Measurements from ENCODE around the gene HOXA3.

HOXA3 gene

DNA sequence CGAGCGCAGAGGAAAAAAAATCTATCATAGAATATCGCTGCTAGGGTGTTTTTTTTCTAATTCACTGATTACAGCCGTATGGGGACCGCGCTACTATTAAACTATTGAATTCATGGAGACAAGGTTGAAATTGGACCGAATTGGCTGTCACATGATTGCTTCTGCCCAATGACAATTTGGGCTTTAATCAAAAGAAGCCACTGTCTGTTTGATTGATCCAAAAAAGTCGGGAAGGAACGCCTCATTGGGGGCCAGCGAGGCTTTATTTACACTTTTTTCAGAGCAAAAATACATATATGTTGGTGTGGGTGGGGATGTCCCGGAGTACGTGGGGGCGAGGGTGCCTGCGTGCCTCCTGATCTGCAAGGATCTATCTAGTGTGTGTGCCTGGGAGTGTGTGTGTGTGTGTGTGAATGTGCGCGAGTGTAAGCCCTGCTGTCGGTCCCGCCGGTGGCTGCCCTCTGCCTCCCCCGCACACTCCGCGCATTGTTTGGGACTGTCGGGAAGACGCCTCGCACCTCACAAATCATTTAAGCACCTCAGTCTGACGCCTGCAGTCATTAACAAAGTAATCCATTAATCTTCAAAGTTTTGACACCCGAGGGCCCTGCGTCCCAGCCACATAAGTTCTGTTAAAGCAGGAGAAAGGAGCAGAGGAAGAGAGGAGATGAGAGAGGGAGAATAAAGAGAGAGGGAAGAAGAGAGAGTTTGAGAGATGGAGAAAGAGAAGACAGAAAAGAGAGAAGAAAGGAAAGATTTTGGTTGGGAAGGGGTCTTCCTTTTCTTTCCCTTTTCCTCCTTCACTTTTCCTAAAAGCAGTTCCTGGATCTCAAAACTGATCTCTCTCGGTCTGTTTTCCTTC, 49.6 kb downstream of the HOXA3 start, which contains the start of gene HOXA2:
Gene HOXA2, minus strand, starts transcription at position 103 of the 862 bp plus-strand sequence. CDS start 183 bp downstream, outside the sequence.
- no peak for DNase-seq (ENCODE audit: low spot score)

GRCh38 chr7:27101957-27102580, 50.3 kb downstream of the HOXA3 start:
- DNase-seq (ENCODE audit: low spot score): no peak

DNA sequence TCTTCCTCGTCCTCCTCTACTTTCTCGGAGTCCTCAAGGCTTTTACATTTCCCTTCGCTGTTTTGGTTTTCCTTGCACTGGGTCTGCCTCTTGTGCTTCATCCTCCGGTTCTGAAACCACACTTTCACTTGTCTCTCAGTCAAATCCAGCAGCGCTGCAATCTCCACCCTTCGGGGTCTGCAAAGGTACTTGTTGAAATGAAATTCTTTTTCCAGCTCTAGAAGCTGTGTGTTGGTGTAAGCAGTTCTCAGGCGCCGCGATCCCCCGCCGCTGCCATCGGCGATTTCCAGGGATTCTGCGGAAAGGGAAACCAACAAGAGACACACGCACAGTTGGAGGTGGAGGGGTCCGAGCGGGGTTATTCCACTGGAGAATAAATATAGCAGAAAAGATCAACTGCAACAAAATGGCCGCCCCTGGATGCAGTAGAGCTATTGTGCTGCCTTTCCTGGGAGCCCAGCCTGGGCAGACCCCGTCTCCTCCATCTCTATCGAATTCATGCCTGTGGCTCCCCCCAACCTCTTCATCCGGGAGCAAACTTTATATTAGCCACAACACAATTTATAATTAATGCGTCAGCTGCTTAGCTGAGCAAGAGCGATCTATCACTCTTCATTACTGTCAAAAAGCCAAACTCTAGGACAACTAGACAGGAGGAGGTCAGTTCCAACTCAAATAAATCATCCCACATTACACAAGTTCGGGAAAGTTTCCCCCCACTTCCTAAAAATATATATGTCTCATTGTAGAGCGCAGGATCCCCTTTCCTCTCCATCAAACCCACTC, 51.0 kb downstream of the HOXA3 start:
- DNase-seq (ENCODE audit: low spot score): no peak

- DNase-seq (ENCODE audit: low spot score): no peak
These were observed 51.7 kb downstream of the HOXA3 start for GRCh38 chr7:27100694-27101170.

DNA sequence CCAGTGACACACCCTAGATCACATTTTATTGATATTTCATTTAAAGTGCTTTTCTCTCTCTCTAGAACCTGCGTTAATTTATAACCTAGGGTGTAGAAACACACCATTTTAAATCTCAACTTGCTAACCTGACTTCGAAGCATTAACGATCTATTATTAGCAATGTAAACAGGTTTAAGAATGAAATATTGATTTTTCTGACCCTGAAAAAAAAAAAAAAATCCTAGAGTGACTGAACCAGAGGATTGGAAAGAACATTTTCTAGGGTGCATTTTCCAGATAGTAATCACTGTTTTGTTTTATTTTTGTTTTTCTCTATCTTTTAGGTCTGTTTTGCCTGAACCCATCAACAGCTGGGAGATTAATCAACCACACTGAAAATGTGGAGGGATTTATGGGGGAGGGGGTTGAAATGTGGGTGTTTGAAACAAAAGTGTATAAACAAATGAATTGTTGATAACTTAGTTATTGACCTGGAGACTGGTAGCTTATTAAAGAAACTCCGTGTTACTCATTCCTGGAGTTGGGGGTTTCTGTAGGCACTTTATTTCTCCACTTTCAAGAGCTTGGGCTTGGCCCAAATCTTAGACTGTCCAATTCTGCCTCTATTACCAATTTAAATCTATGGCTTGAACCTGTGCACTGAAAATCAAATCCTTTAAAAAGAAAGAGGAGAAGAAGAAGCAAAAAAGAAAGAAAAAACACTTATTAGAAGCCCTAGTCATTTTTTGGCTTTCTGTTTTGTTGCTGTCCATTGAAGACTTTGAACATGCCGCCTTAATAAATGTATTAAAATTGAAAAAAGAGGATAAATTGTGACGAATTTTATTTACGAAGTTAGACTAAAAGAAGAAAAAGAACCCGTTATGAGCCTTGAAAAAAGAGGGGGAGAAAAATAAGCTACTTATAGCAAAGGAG, 52.7 kb downstream of the HOXA3 start:
- DNase-seq (ENCODE audit: low spot score): no peak

DNA sequence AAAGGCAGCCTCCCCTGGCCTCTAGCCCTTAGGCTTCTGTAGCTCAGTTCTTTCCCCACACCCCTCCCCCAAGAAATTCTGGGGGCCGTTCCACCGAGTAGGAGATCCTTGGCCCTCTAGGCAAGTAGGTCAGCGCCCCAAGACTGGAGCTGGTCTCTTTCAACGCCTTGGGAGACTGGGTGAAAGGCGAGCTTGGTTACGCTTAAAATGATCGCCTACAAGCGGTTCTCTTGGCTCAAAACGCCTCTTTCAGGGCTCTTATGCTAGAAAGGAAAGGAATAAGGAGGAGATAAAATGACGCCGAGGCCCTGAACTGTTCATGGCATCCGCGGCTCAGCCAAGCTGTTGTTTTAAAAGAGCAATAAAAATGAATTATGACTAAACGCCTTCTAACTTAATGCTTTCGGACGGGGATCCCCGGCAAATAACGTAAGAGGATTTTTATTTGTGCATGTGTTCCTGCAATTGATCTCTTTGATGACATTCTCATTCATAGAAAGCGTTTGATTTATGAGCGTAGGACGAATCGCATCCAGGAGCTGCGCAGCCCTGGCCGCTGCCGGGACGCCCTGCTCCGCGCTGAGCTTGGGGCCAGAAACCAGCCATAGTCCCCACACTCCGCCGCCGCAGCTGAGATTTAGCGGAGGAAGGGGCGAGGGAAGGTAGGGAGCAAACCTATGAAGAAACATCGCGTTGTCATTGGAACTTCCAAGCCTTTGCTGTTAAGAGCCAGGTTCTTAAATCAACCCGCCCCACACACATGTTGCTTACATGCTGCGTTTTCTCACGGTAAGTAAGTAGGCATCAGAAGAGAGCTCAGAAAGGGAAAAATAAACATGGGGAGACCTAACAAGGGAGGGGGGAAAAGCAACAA, 53.6 kb downstream of the HOXA3 start:
- no peak for DNase-seq (ENCODE audit: low spot score)

- no peak for DNase-seq (ENCODE audit: low spot score)
These were observed 54.5 kb downstream of the HOXA3 start for GRCh38 chr7:27097686-27098577.

DNA sequence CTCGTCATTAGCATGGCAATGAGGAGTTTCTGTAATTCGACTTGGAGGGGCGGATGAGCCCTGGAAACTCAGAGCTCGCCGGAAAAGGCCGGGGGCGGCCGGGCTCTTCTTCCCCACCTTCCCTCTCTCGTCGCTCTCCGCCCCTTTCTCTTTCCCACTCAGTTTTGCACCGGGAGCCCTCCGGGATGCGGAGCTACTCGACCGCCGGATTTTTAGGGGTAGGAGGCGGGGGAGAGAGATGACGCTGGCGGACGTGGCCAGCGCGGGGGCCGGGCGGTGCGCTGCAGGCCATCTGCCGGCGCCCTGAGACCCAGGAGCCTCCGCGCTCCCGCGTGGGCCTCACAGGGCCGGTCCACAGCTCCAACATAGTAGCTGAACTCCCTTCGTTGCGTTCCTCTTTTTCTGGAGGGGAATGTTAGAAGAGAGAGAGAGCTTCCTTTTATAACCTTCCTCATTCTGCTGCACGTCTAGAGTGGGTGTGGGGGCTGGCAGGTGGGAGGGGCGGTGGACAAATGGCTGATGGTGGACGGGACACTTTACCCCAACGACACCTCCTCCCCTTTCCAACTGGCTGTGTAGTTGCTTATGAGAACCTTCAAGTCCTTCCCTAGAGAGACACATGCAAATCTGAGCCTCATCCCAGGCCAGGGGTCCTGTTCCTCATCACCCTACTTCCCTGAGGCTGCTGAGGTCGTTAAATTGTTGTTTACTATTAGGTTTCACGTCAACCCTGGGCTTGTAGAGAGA, 55.4 kb downstream of the HOXA3 start:
- no peak for DNase-seq (ENCODE audit: low spot score)

GRCh38 chr7:27095897-27096767, 56.3 kb downstream of the HOXA3 start, which contains the start of gene HOXA1:
TSS of gene HOXA1 (minus strand) at chr7:27096000. CDS start at chr7:27095912, 88 bp downstream.
- no peak for DNase-seq (ENCODE audit: low spot score)

GRCh38 chr7:27095050-27095896, 57.1 kb downstream of the HOXA3 start:
- DNase-seq (ENCODE audit: low spot score): no peak

- no peak for DNase-seq (ENCODE audit: low spot score)
These were observed 57.9 kb downstream of the HOXA3 start for GRCh38 chr7:27094304-27095049.

GRCh38 chr7:27093184-27093895, 59.0 kb downstream of the HOXA3 start:
- DNase-seq (ENCODE audit: low spot score): no peak

- DNase-seq (ENCODE audit: low spot score): no peak
These were observed 59.6 kb downstream of the HOXA3 start for GRCh38 chr7:27092819-27093110.

GRCh38 chr7:27091941-27092818, 60.2 kb downstream of the HOXA3 start:
- no peak for DNase-seq (ENCODE audit: low spot score)

Measured in D341Med (cell line).